Dendritic cell treated with granulocyte-macrophage colony-stimulating factor and Interleukin-4, amounts not matched to agents 40 ng/mL and 50 ng/mL, for 4 days (primary cell): ENCODE results near the gene ETV1.

Source experiments
- H3K27ac Mint-ChIP-seq: one replicate; pipeline ENCODE4 v1.8.0; 2022; ENCODE audit warnings: mild to moderate bottlenecking, mixed read lengths
- H3K27me3 Mint-ChIP-seq: one replicate; pipeline ENCODE4 v1.8.0; 2022; ENCODE audit warnings: mild to moderate bottlenecking, mixed read lengths
- H3K36me3 Mint-ChIP-seq: one replicate; pipeline ENCODE4 v1.8.0; 2022; ENCODE audit warnings: low read depth, mixed read lengths
- H3K4me1 Mint-ChIP-seq: one replicate; pipeline ENCODE4 v1.8.0; 2022; ENCODE audit warnings: low read depth, mixed read lengths
- H3K4me3 Mint-ChIP-seq: one replicate; pipeline ENCODE4 v1.8.0; 2022; ENCODE audit warnings: mild to moderate bottlenecking, moderate library complexity, mixed read lengths
- H3K9me3 Mint-ChIP-seq: one replicate; pipeline ENCODE4 v1.8.0; 2022; ENCODE audit warnings: mixed read lengths
- intact Hi-C: fragments of 100-400 bp; cut with micrococcal nuclease; formaldehyde crosslinking; loops from one replicate; pipeline ENCODE4 v1.15.0; 2022

ETV1 gene

DNA sequence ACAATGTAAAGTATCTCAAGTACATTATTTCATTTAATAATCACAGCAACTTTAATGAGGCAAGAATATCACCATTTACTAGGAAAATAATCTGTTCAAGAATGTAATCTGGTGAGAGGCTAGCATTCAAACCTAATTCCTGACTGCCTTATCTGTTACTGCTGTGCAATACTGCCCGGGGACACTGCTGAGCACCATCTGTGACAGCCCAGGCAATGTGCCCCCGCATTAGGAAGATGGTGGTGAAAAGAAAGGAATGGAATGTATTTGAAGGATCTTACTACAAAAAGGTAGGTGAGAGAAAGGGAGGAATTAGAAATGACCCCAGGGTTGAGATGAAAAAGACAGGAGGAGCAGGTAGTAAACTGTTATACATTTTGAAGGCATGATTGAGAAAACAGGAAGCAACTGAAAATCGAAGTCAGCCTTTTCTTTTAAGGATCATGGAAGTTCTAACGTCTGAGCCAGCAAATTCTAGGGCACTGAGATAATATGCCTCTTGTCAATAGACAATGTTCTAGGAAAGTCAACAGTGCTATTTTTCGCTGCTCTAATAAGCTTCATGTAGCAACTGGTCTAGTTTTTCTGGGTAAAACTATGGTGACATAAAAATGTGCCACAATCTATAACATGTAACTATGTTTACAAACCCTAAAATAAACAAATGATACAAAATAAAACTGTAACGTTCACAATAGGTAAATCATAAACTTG lies 90.4 kb downstream of the ETV1 start:
- Mint-ChIP-seq H3K4me3 (no peak overlapping the region), H3K9me3 (no peaks in the 10 kb centered on the region), H3K27me3 (peaks cover 5% of the 10 kb centered on the region), H3K4me1 (peaks cover 18% of the 10 kb centered on the region), H3K27ac (no peak overlapping the region), H3K36me3 (no peaks in the 10 kb centered on the region)
- intact Hi-C loops, result no loop called here

- Mint-ChIP-seq H3K9me3 (no peaks in the 10 kb centered on the region), H3K27me3 (peaks cover 5% of the 10 kb centered on the region), H3K4me1 (peaks cover 18% of the 10 kb centered on the region), H3K4me3 (no peak overlapping the region), H3K27ac (no peak overlapping the region), H3K36me3 (no peaks in the 10 kb centered on the region)
- intact Hi-C loops, result no loop called here
These were observed 91.6 kb downstream of the ETV1 start for GRCh38 chr7:13897819-13898218.

- Mint-ChIP-seq H3K27ac (no peak overlapping the region), H3K27me3 (peaks cover 6% of the 10 kb centered on the region), H3K9me3 (no peaks in the 10 kb centered on the region), H3K36me3 (no peaks in the 10 kb centered on the region), H3K4me3 (no peak overlapping the region), H3K4me1 (peaks cover 18% of the 10 kb centered on the region)
- intact Hi-C loops, result no loop called here
These were observed 94.5 kb downstream of the ETV1 start for GRCh38 chr7:13894954-13895353.

DNA sequence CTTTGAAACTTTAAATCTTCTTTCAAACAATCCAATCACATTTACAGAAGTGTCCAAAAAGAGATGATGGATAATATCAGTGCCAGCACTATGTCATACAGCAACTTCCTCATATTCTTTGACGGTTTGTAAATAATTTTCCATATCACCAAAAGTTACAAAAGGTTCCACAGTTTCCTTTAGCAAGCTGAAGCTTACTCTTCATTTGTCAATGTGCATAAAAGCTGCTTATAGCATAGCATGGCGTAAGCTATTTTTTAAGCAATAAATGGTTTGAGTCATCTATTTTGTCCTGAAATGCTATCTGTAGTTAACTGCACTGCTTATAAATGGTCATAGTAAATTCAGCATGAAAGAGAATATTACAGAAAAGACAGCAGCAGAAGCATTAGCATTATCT lies 95.1 kb downstream of the ETV1 start:
- no peaks in the 10 kb centered on the region for H3K36me3 Mint-ChIP-seq
- intact Hi-C loops, result no loop called here
- H3K27me3 Mint-ChIP-seq, result peaks cover 4% of the 10 kb centered on the region
- H3K9me3 Mint-ChIP-seq, result no peaks in the 10 kb centered on the region
- H3K4me3 Mint-ChIP-seq, result no peak overlapping the region
- peaks cover 18% of the 10 kb centered on the region for H3K4me1 Mint-ChIP-seq
- no peak overlapping the region for H3K27ac Mint-ChIP-seq

DNA sequence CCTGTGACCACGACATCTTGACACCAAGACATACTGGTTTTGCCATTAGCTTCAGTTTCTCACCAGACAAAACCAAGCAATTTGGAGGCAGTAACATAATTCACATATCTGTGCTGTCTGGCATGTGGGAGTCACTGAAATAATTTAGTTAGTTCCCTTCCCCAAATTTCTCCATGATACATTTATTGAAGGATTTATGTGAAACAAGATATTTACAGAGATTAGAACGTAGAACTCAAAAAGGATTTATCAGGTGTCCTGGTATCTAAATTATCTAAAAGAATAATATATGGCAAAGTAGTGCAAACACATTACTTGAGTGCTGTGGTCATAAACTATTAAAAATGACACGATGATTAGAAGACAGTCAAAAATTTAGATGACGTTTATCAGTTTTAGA lies 98.7 kb downstream of the ETV1 start:
- no peak overlapping the region for H3K4me3 Mint-ChIP-seq
- H3K9me3 Mint-ChIP-seq, result no peaks in the 10 kb centered on the region
- no peak overlapping the region for H3K27ac Mint-ChIP-seq
- no peaks in the 10 kb centered on the region for H3K4me1 Mint-ChIP-seq
- intact Hi-C loops, result no loop called here
- no peaks in the 10 kb centered on the region for H3K36me3 Mint-ChIP-seq
- H3K27me3 Mint-ChIP-seq, result peaks cover 5% of the 10 kb centered on the region

- peaks cover 7% of the 10 kb centered on the region for H3K27me3 Mint-ChIP-seq
- no peak overlapping the region for H3K4me3 Mint-ChIP-seq
- no peaks in the 10 kb centered on the region for H3K36me3 Mint-ChIP-seq
- intact Hi-C loops, result no loop called here
- no peak overlapping the region for H3K27ac Mint-ChIP-seq
- H3K9me3 Mint-ChIP-seq, result no peaks in the 10 kb centered on the region
- no peaks in the 10 kb centered on the region for H3K4me1 Mint-ChIP-seq
These were observed 103.1 kb downstream of the ETV1 start for GRCh38 chr7:13886356-13886755.

DNA sequence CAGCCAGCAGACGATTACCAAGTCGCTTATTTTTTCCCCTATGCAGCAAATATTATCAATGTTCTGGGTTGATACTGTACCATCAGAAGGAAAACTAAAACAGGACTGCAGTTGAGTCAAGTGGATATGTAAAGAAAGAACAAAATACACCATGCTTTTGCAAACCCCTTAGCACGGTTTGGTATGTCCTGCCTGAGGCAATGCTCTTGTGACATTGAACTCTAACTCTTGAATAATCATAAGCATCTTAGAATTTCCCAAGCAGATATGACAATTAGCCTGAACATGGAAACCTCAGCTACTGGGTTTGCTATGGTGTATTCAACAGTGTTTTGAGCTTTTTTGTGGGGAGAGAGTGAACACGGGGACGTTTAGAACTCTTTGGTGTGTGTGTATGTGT lies 107.4 kb downstream of the ETV1 start:
- Mint-ChIP-seq H3K36me3 (no peaks in the 10 kb centered on the region), H3K9me3 (no peaks in the 10 kb centered on the region), H3K27ac (no peak overlapping the region), H3K27me3 (peaks cover 15% of the 10 kb centered on the region), H3K4me1 (no peaks in the 10 kb centered on the region), H3K4me3 (no peak overlapping the region)
- intact Hi-C loops, result no loop called here

DNA sequence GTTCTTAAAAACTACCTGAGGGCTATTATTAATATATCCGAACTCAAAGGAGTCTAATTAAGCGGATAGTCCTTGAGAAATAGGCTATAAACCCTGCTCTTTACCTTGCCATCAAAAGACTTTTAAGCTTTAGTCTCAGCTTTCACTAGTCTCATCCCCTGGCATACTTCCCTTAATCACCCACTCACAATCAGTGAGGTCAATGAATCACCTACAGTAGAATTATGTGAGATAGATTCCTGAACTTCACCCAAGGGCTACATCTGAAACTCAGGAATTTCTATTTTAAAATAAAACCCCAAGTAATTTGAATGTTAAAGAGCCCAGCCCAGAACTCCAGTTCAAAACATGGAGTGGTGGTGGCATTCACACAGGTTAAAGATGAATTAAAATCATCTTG lies 108.7 kb downstream of the ETV1 start:
- Mint-ChIP-seq H3K27ac (no peak overlapping the region), H3K9me3 (no peaks in the 10 kb centered on the region), H3K4me3 (no peak overlapping the region), H3K27me3 (peaks cover 16% of the 10 kb centered on the region), H3K36me3 (no peaks in the 10 kb centered on the region), H3K4me1 (no peaks in the 10 kb centered on the region)
- intact Hi-C loops, result no loop called here

DNA sequence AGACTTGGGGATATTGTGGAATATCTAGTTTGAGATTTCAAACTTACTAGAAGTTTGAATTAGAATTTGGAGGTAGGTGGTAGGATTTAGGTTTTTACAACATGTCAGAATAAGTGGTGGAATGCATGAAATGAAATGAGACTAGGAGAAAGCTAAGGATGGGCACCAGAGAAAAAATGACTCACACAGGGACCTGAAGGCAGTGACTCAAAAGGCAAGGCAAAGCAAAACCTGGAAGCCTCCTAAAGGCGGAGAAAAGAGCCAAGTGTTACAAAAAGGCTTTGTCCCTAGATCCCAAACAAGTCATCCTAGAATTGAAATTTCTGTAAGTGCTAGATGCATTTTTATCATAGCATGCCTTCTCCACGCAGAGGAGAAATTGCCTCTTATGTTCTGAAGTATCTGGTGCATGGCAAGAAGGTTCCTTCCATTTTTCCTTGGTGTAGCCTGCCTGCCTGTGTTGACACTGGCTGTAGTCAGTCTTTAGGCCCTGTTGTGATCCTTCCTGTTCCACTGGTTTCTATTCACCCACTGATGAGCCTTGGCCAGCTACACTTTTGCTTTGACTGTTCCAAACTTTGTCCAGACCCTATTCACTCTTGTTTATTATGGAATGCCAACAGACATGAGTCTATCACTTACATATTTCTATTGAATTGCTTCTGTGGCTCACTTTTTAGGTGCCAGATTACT lies 109.3 kb downstream of the ETV1 start:
- peaks cover 20% of the 10 kb centered on the region for H3K27me3 Mint-ChIP-seq
- no peaks in the 10 kb centered on the region for H3K36me3 Mint-ChIP-seq
- no peak overlapping the region for H3K4me3 Mint-ChIP-seq
- no peaks in the 10 kb centered on the region for H3K4me1 Mint-ChIP-seq
- intact Hi-C loops, result no loop called here
- H3K9me3 Mint-ChIP-seq, result no peaks in the 10 kb centered on the region
- no peak overlapping the region for H3K27ac Mint-ChIP-seq

DNA sequence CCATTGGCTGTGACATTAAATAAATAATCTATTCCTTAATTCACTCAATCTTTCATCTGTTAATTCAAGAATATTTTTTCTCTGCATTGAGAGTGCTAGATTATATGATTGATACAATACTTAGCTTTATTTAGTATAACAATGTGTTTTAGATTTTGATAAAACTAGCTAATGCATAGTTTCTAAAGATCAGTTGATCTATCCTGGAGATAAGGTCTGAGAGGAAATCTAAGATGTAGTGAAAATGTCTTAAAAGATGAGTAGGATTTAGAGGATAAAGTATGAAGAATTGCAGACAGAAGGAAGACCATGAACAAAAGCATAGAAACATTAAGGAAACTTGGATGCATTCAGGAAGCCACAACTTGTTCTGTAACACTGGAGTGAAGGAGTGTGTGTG lies 110.3 kb downstream of the ETV1 start:
- H3K27ac Mint-ChIP-seq, result no peak overlapping the region
- intact Hi-C loops, result no loop called here
- no peaks in the 10 kb centered on the region for H3K36me3 Mint-ChIP-seq
- H3K27me3 Mint-ChIP-seq, result peaks cover 20% of the 10 kb centered on the region
- no peaks in the 10 kb centered on the region for H3K4me1 Mint-ChIP-seq
- no peaks in the 10 kb centered on the region for H3K9me3 Mint-ChIP-seq
- no peak overlapping the region for H3K4me3 Mint-ChIP-seq

DNA sequence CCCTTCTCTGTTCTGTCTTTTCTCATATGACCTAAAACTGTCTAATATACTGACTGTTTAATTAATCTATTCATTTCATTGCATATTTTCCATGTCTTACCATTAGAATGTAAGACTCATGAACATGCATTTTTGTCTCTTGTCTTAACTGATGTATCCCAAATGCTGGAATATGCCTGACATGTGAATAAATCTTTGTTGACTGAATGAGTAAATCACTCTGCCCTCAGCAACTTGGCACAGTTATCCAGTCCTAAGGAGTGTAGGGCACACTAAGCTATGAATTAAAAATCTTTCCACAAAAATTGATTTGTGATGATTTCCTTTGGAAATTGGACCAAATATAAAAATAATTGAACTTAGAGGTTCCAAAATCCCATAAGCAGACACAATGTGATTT lies 111.3 kb downstream of the ETV1 start:
- intact Hi-C loops, result no loop called here
- peaks cover 24% of the 10 kb centered on the region for H3K27me3 Mint-ChIP-seq
- no peak overlapping the region for H3K27ac Mint-ChIP-seq
- H3K4me1 Mint-ChIP-seq, result no peaks in the 10 kb centered on the region
- H3K9me3 Mint-ChIP-seq, result no peaks in the 10 kb centered on the region
- H3K36me3 Mint-ChIP-seq, result no peaks in the 10 kb centered on the region
- H3K4me3 Mint-ChIP-seq, result no peak overlapping the region

DNA sequence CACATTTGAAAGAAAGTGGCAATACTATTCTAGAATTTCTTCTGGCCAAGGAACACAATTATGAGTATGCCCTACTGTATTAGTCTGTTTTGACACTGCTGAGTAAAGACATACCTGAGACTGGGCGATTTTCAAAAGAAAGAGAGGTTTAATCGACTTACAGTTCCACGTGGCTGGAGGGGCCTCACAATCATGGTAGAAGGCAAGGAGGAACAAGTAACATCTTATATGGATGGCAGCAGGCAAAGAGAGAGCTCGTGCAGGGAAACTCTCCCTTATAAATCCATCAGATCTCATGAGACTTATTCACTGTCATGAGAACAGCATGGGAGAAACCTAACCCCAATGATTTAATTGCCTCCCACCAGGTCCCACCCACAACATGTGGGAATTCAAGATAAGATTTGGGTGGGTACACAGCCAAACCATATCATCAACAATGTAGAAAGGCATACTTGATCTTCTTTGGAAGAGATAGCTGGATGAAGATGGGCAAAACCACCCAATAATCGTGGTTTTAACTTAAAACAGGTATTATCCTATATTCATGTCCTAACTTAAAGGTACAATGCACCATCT lies 113.9 kb downstream of the ETV1 start:
- H3K4me3 Mint-ChIP-seq, result no peak overlapping the region
- H3K4me1 Mint-ChIP-seq, result no peaks in the 10 kb centered on the region
- H3K27ac Mint-ChIP-seq, result no peak overlapping the region
- H3K27me3 Mint-ChIP-seq, result peaks cover 24% of the 10 kb centered on the region
- H3K36me3 Mint-ChIP-seq, result no peaks in the 10 kb centered on the region
- no peaks in the 10 kb centered on the region for H3K9me3 Mint-ChIP-seq
- intact Hi-C loops, result no loop called here

DNA sequence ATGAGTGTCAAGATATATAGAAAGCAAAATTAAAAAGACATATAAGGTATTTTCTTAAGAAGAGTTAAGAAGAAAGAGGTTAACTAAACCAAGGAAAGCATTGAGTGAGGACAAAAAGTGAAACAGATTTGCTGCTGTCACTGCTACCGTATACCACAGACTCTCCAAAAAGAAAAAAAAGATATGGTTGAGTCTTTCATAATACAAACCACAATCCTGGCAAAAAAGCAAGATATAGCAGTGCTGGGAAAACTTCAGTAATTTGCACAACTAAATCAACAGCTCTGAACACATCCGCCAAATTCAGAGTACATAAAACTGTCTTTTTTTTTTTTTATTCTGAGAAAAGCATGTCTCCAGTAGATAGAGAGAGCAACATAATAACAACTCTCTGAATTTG lies 114.7 kb downstream of the ETV1 start:
- Mint-ChIP-seq H3K4me1 (no peaks in the 10 kb centered on the region), H3K36me3 (no peaks in the 10 kb centered on the region), H3K27me3 (peaks cover 22% of the 10 kb centered on the region), H3K27ac (no peak overlapping the region), H3K9me3 (no peaks in the 10 kb centered on the region), H3K4me3 (no peak overlapping the region)
- intact Hi-C loops, result no loop called here

DNA sequence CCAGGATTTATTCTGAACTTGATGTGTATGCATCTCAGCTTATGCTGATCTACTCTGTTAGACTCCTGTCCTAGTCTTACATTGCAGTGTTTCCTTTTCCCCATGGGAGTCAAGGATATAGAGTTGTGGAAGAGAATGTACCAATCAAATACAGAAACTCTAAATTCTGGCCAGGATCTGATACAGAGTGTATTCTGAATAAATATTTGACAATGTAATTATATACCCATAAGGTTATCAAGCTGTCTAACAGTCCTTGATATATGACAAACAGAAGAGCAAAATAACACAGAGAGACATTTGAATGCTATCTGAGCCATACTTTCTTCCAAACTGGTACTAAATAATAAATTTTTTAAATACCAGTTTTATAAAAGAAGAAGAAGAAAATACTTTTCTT lies 116.8 kb downstream of the ETV1 start:
- intact Hi-C loops, result no loop called here
- H3K36me3 Mint-ChIP-seq, result no peaks in the 10 kb centered on the region
- H3K27me3 Mint-ChIP-seq, result peaks cover 19% of the 10 kb centered on the region
- no peak overlapping the region for H3K27ac Mint-ChIP-seq
- no peaks in the 10 kb centered on the region for H3K4me1 Mint-ChIP-seq
- H3K4me3 Mint-ChIP-seq, result no peak overlapping the region
- no peaks in the 10 kb centered on the region for H3K9me3 Mint-ChIP-seq
